C4-2B (cell line): Measurements from ENCODE around the gene ATP5PO.
"Not testable (repeated sequence)": the region's sequence is repeated elsewhere in the genome, so short reads cannot be mapped to it uniquely, and the experiment has no call there.

Source experiments
- H3K27ac ChIP-seq: fragments of 450-650 bp; 2 replicates; pipeline ENCODE4 v1.5.1; 2017
- CTCF ChIP-seq: fragments of 450-650 bp; conservative IDR thresholded peaks from 2 replicates; pipeline ENCODE4 v1.5.1; 2017; ENCODE audit warnings: mild to moderate bottlenecking
- ZFX ChIP-seq: fragments of 450-650 bp; IDR thresholded peaks from 2 replicates; pipeline ENCODE4 v1.6.1; 2017

ATP5PO gene

GRCh38 chr21:33872881-33873515 is 42.6 kb downstream of the ATP5PO start:
- H3K27ac ChIP-seq: no peak overlapping the region
- TF ChIP-seq CTCF (no peak), ZFX (no peak)

DNA sequence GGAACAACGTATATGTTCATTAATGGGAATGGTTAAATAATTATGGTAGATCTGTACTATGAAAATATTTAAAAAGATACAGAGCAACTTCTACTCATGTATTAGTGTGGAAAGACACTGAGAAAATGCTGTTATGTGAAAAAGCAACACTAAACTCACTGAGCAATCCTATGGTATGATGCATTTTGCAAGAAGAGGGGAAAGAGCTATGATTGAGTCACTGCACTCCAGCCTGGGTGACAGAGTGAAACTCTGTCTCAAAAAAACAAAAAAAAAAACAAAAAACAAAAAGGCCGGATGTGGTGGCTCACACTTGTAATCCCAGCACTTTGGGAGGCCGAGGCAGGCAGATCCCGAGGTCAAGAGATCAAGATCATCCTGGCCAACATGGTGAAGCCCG is 44.4 kb downstream of the ATP5PO start:
- H3K27ac ChIP-seq: no peak overlapping the region
- TF ChIP-seq CTCF (no peak), ZFX (no peak)

DNA sequence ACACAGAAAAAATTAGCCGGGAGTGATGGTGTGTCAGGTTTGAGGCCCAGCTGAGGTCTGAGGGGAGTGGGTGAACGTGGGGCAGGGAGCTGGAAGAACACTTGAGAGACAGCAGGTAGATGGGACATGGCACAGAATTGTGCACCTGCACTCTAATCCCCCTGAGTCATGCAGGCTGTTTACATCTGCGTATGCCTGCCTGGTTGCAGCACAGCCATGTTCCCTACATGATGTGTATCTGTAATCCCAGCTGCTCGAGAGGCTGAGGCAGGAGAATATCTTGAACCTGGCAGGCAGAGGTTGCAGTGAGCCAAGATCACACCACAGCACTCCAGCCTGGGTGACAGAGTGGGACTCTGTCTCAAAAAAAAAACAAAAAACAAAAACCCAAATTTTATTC is 44.8 kb downstream of the ATP5PO start:
- no peak overlapping the region for H3K27ac ChIP-seq
- TF ChIP-seq ZFX (no peak), CTCF (no peak)

DNA sequence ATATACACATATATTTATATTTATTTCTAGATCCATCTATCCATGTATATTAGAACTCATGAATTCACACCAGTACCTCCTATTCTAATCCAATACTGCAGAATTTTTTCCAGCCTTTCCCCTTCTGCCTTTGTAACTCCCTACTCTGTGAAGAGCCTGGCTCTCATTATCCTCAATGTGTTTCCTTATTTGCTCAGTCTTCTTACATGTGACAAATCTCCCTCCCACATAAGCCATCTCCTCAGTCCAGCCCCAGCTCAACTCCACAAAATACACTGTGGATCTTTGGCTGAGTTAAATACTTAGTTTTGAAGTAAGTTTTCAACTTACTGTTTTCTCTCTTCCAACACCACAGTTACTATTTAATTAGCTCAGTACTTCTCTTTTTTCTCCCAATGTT is 45.7 kb downstream of the ATP5PO start:
- no peak overlapping the region for H3K27ac ChIP-seq
- no peak for TF ChIP-seq ZFX
- no peak for TF ChIP-seq CTCF

- H3K27ac ChIP-seq: not testable (repeated sequence)
Measured at GRCh38 chr21:33867868-33868267, 47.7 kb downstream of the ATP5PO start.

- no peak overlapping the region for H3K27ac ChIP-seq
Measured at GRCh38 chr21:33866826-33867225, 48.8 kb downstream of the ATP5PO start.

DNA sequence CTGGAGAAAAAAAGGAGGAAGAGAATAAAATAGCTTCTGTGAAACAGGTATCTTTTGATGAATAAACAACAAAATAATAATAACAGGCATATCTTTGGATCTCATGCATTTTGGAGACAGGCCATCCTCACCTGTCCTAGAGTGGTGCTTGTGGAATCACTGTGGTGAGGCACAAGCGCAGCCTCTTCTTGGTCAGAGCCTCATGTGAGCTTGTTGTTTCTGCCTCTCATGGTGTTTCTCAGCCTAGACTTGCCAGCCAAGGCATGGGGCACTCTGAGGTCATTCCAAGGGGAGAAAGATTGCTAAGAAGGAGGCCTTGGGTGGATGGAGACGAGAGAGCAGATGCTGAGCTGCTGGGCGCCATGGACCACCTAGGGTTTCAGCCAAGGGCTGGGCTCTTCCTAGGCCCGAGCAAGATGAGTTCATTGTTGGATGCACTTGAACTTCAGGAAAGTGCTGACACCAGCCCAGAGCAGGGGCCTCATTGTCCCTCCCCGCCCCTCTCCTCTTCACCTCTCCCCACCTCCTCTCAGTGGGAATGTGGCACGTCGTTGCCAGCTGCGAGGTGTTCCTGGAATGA is 49.5 kb downstream of the ATP5PO start:
- no peak overlapping the region for H3K27ac ChIP-seq
- no peak for TF ChIP-seq ZFX
- TF ChIP-seq CTCF: no peak

More at GRCh38 chr21:33866826-33867225, 48.8 kb downstream of the ATP5PO start:
- TF ChIP-seq ZFX (no peak), CTCF (no peak)

DNA sequence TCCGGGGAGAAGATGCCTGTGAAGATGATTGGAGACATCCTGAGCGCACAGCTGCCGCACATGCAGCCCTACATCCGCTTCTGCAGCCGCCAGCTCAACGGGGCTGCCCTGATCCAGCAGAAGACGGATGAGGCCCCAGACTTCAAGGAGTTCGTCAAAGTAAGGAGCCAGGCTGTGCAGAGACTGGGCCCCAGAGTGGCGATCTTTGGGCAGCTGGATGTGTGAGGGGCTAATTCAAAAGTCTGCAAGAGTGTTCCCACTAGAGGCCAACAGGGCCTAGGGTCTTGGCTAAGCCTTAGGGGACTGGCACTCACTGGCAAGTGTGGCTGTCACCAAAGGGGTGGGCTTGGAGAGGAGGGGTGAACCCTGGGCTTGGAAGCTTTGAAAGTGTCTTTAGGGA is 50.4 kb downstream of the ATP5PO start:
- H3K27ac ChIP-seq: no peak overlapping the region
- TF ChIP-seq CTCF (no peak), ZFX (no peak)
